T47D (cell line): ENCODE measurements around the gene FAF1.
A peak's percentile ranks its signal among the peaks of the same experiment; 100 is the strongest.
"Not testable (repeated sequence)": the region's sequence is repeated elsewhere in the genome, so short reads cannot be mapped to it uniquely, and the experiment has no call there.

Source experiments
- DNase-seq, 2 experiments: peaks; one replicate each; pipeline versions ENCODE4 v3.0.0 to v3.0.0-alpha.2; 2011 to 2012; ENCODE audit warnings: low read depth in 1 of 2, low spot score in 1 of 2
- JUND ChIP-seq: IDR thresholded peaks from 2 replicates; pipeline ENCODE4 v1.6.1; 2012; ENCODE audit warnings: low read depth
- in situ Hi-C: cut with HindIII; loops from 2 replicates; pipeline ENCODE4 v1.10.0; 2016; ENCODE audit warnings: low sequenced_read_pairs, low pct_unique_long_range_greater_than_20kb

The FAF1 gene

GRCh38 chr1:50930965-50931737, 28.9 kb downstream of the FAF1 start:
- no peak for DNase-seq
- no peak for TF ChIP-seq JUND
- in situ Hi-C loops: no loop called here

- TF ChIP-seq JUND: no peak
- DNase-seq: no peak
- in situ Hi-C loops: no loop called here
These were observed 29.9 kb downstream of the FAF1 start for GRCh38 chr1:50930193-50930592.

- in situ Hi-C loops: no loop called here
- TF ChIP-seq JUND: no peak
- DNase-seq: peak in 1 of 2 experiments; percentile 16
These were observed 30.6 kb downstream of the FAF1 start for GRCh38 chr1:50929376-50929958.

GRCh38 chr1:50923564-50923963, 36.5 kb downstream of the FAF1 start:
- TF ChIP-seq JUND: no peak
- in situ Hi-C loops: no loop called here
- no peak for DNase-seq

- DNase-seq: no peak
- in situ Hi-C loops: no loop called here
- no peak for TF ChIP-seq JUND
These were observed 39.0 kb downstream of the FAF1 start for GRCh38 chr1:50921029-50921428.

- in situ Hi-C loops: no loop called here
- DNase-seq: no peak
- TF ChIP-seq JUND: no peak
These were observed 39.7 kb downstream of the FAF1 start for GRCh38 chr1:50920409-50920808.

- no peak for TF ChIP-seq JUND
- in situ Hi-C loops: no loop called here
- DNase-seq: no peak
These were observed 42.6 kb downstream of the FAF1 start for GRCh38 chr1:50917138-50918137.

- no peak for TF ChIP-seq JUND
- in situ Hi-C loops: no loop called here
- no peak for DNase-seq
These were observed 44.4 kb downstream of the FAF1 start for GRCh38 chr1:50915621-50916020.

GRCh38 chr1:50913954-50914353, 46.1 kb downstream of the FAF1 start:
- no peak for DNase-seq
- in situ Hi-C loops: no loop called here
- TF ChIP-seq JUND: no peak

- DNase-seq, in situ Hi-C loops: not testable (repeated sequence)
These were observed 49.7 kb downstream of the FAF1 start for GRCh38 chr1:50910356-50910755.

- DNase-seq, in situ Hi-C loops: not testable (repeated sequence)
These were observed 52.5 kb downstream of the FAF1 start for GRCh38 chr1:50907610-50908009.

- DNase-seq, in situ Hi-C loops: not testable (repeated sequence)
These were observed 54.0 kb downstream of the FAF1 start for GRCh38 chr1:50906050-50906449.

GRCh38 chr1:50902419-50902818, 57.6 kb downstream of the FAF1 start:
- no peak for DNase-seq
- in situ Hi-C loops: no loop called here
- no peak for TF ChIP-seq JUND
